SJSA1 (cell line): ENCODE data around the gene TCL1A. TPM values are rescaled to one million over a fixed set of nuclear protein-coding genes. Genes with fewer than 3 reads are reported as not detected.
"Not testable (repeated sequence)": the region's sequence is repeated elsewhere in the genome, so short reads cannot be mapped to it uniquely, and the experiment has no call there.

ENCODE experiments used
- DNase-seq, 2 experiments: peaks; one replicate each; pipeline ENCODE4 v3.0.0-alpha.2; 2015 to 2020; ENCODE audit warnings: low spot score in 2 of 2, low read depth in 1 of 2
- H3K27ac ChIP-seq: fragments of 250-450 bp; sonication (Bioruptor Pico); 2 replicates; pipeline ENCODE4 v1.5.1; 2020; ENCODE audit warnings: mild to moderate bottlenecking, moderate library complexity
- H3K27me3 ChIP-seq: fragments of 250-450 bp; sonication (Bioruptor Pico); replicated peaks from 2 replicates; pipeline ENCODE4 v1.5.1; 2020; ENCODE audit warnings: mild to moderate bottlenecking, moderate library complexity
- H3K36me3 ChIP-seq: fragments of 250-450 bp; sonication (Bioruptor Pico); 2 replicates; pipeline ENCODE4 v1.5.1; 2020; ENCODE audit warnings: mild to moderate bottlenecking
- H3K4me1 ChIP-seq: fragments of 250-450 bp; sonication (Bioruptor Pico); replicated peaks from 2 replicates; pipeline ENCODE4 v1.6.1; 2021; ENCODE audit warnings: mild to moderate bottlenecking
- H3K4me3 ChIP-seq: fragments of 250-450 bp; sonication (Bioruptor Pico); 2 replicates; pipeline ENCODE4 v1.5.1; 2020; ENCODE audit warnings: mild to moderate bottlenecking
- H3K9me3 ChIP-seq: fragments of 250-450 bp; sonication (Bioruptor Pico); replicated peaks from 2 replicates; pipeline ENCODE4 v1.5.1; 2020; ENCODE audit warnings: mild to moderate bottlenecking
- total RNA-seq: library from RNA; depleted of rRNA; stranded (reverse); fragments of >200 nt; shearing (Covaris generic); gene quantifications from 2 replicates; pipeline ENCODE4 v1.2.3, GENCODE V29; 2014; rRNA removed

Gene TCL1A, protein sequence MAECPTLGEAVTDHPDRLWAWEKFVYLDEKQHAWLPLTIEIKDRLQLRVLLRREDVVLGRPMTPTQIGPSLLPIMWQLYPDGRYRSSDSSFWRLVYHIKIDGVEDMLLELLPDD
- total RNA-seq: not detected in 2 replicates

DNA sequence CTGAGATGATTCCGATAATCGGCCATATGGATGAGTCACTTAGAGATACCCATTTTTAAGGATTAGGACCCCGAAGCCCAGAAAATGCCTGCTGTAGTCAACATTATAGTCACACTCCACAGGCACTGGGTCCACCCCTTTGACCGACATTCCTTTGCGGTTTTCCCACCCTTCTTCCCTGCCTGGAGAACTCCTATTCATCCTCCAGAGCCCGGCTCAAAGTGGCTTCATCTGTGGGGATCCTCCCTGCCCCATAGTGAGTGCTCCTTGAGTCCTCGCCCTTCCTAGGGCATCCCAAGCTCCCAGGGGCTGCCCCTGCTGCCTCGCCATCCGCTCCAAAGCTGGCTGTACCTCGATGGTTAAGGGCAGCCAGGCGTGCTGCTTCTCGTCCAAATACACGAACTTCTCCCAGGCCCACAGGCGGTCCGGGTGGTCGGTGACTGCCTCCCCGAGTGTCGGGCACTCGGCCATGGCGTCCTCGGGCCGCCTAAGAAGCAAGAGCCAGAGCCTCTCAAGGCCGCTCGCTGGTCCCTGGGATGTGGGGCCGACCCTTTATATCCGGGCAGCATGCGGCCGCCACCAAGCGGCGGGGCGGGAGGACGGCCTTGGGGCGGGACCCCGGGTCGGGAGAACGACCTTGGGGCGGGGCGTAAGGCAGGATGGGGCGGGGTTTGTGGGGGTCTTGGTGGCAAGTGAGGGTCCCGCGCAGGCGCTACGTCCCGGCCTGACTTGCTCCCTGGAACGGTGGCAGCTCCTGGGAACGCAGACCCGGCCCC lies at the start of gene TCL1A:
TCL1A (minus strand) TSS at position 530 of the 776 bp plus-strand sequence; CDS start at position 471, 59 bp downstream.
- no peaks in the 10 kb centered on the region for H3K9me3 ChIP-seq
- no peaks in the 10 kb centered on the region for H3K36me3 ChIP-seq
- H3K27ac ChIP-seq: no peak within 1 kb of the TSS
- H3K27me3 ChIP-seq: no peaks in the 10 kb centered on the region
- no peaks in the 10 kb centered on the region for H3K4me1 ChIP-seq
- no peak for DNase-seq
- no peak within 1 kb of the TSS for H3K4me3 ChIP-seq

DNA sequence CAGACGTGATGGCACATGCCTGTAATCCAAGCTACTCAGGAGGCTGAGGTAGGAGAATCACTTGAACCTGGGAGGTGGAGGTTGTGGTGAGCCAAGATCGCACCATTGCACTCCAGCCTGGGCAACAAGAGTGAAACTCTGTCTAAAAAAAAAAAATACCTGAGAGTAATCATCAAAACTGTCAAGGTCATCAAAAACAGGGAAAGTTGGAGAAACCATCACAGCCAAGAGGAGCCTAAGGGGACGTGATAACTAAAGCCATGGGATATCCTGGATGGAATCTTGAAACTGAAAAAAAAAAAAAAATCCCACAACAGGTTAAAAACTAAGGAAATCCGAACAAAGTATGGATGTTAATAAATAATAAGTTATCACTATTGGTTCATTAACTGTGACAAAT lies 49.1 kb upstream of the TCL1A start:
- not testable (repeated sequence) for H3K9me3 ChIP-seq, H3K36me3 ChIP-seq, H3K4me1 ChIP-seq, H3K4me3 ChIP-seq, H3K27me3 ChIP-seq, H3K27ac ChIP-seq, DNase-seq

DNA sequence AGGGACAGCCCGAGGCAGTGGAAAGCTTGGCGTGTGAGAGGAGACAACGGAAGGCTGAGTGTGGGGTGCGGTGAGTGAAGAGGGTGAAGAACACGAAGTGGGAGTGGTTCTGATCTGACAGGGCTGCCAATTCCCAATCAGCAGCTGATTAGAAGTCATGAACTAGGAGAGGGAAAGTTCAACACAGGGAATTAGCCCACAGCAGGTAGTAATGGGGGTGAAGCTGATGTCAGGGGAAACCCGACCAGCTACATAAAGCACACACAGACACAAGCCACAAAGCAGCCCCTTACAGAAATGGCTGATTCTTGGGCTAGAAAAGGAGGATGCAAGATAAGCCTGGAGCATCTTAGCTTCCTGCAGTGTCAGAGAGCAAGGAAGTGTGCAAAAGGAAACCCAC lies 47.5 kb upstream of the TCL1A start:
- Histone ChIP-seq H3K4me3 (no peak overlapping the region), H3K9me3 (no peaks in the 10 kb centered on the region), H3K27ac (no peak overlapping the region), H3K4me1 (no peaks in the 10 kb centered on the region), H3K27me3 (no peaks in the 10 kb centered on the region), H3K36me3 (no peaks in the 10 kb centered on the region)
- no peak for DNase-seq

DNA sequence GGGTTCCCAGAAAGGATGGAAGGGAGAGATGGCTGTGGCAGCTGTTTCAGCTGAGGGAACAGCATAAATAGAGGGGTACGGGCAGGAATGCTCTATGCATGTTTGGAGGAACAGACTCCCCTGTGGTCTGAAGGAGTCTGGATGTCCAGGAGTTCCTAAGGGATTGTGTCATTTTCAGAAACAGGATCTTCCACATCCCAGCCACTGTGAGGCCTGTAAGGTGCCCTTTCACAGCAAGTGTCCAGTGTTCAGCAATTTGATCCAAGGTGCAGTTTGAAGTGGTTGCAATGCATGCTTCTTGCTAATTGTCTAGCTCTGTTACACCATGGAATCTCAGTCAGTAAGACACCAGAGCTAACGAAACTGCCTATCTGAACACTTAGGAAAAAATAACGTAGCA lies 46.7 kb upstream of the TCL1A start:
- Histone ChIP-seq H3K36me3 (no peaks in the 10 kb centered on the region), H3K27ac (no peak overlapping the region), H3K4me3 (no peak overlapping the region), H3K9me3 (no peaks in the 10 kb centered on the region), H3K4me1 (no peaks in the 10 kb centered on the region), H3K27me3 (no peaks in the 10 kb centered on the region)
- DNase-seq: no peak

DNA sequence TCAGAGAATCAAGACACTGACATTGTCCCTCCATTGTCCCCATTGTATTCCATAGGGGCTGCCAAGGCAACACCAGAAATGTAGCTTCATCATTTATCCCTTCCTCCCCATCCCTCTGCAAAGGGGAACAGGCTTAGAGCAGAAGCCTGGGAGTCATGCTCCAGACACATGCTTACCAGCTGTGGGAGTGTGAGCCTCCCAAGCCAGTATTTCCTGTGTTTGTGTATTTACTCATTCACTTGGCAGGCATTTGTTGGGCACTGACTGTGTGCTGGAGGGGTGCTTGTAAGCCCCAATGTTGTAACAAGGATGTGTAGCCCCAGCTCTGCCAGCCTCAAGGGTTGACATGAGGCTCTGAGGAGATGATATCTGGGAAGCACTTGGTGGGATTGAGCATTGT lies 46.0 kb upstream of the TCL1A start:
- Histone ChIP-seq H3K27ac (no peak overlapping the region), H3K4me3 (no peak overlapping the region), H3K9me3 (no peaks in the 10 kb centered on the region), H3K36me3 (no peaks in the 10 kb centered on the region), H3K4me1 (no peaks in the 10 kb centered on the region), H3K27me3 (no peaks in the 10 kb centered on the region)
- DNase-seq: no peak

DNA sequence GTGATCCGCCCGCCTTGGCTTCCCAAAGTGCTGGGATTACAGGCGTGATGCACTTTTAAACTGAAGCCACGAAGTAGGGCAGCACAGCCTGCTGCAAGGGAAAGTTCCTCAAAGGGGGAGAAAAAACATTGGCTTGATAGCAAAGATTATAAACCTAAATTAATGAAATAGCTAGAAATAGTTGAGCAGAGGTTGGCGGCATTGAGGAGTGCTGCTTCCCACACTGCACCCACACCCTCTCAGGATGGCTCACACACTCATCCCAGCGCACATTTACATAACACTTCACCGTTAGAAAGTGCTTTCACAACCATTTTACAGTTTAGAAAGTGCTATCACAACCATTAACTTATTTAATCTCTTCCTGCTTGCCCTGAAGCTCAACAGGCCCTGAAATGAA lies 44.4 kb upstream of the TCL1A start:
- no peak for DNase-seq
- no peaks in the 10 kb centered on the region for H3K9me3 ChIP-seq
- H3K27me3 ChIP-seq: no peaks in the 10 kb centered on the region
- H3K4me1 ChIP-seq: no peaks in the 10 kb centered on the region
- H3K36me3 ChIP-seq: no peaks in the 10 kb centered on the region
- no peak overlapping the region for H3K27ac ChIP-seq
- H3K4me3 ChIP-seq: no peak overlapping the region

DNA sequence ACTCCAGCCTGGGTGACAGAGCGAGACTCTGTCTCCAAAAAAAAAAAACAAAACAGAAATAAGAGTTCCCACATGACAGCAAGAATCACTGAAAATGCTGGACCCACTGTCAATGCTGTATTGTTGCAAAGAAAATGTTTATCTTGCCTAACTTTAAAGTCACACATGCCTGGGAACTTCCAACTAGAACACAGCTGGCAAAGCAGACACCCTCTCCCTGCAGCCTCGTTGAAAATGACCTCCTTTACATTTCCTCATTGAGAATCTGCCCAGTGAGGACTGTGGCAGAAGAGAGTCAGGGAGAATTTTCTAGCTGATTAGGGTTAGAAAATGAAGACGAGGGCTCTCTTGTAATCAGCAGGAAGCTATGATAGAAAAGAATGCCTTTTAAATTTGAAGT lies 42.8 kb upstream of the TCL1A start:
- Histone ChIP-seq H3K36me3 (no peaks in the 10 kb centered on the region), H3K9me3 (no peaks in the 10 kb centered on the region), H3K27me3 (no peaks in the 10 kb centered on the region), H3K4me3 (no peak overlapping the region), H3K4me1 (no peaks in the 10 kb centered on the region), H3K27ac (no peak overlapping the region)
- no peak for DNase-seq

DNA sequence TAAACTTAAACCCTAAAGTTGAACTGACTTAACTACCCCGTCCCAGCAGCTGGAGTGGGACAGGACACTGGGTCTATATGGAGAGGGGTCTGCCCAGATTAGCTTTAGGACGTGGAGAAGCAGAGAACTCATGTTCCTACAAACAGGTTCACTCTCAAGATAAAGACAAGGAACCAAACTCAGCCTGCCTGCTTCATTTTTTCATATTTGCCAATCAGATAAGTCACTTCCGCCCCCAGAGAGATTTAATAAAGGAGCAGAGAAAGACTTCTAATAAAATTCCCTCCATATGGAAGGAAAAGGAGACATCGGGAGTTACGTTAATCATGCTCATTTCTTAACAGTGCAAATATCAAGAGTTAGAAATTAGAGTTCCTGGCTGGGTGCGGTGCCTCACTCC lies 42.2 kb upstream of the TCL1A start:
- Histone ChIP-seq H3K36me3 (no peaks in the 10 kb centered on the region), H3K27ac (no peak overlapping the region), H3K4me3 (no peak overlapping the region), H3K4me1 (no peaks in the 10 kb centered on the region), H3K9me3 (no peaks in the 10 kb centered on the region), H3K27me3 (no peaks in the 10 kb centered on the region)
- DNase-seq: no peak

DNA sequence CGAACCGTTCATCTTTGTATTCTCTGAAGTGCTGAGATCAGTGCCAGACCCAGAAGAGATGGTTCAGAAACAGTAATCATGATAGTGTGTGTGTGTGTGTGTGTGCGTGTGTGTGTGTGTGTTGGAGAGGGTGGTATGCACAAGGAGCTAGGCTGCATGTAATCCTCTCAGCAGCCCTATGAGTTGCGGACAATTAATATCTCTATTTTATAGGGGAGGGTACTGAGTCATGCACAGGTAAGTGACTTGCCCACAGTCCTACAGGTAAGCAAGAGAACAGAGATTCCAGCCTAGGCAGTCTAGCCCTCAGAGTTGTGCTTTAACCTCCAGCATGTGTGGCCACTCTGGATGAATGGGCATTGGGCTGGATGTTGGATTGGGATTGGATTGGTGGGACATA lies 27.9 kb upstream of the TCL1A start:
- no peaks in the 10 kb centered on the region for H3K36me3 ChIP-seq
- no peak for DNase-seq
- H3K27ac ChIP-seq: no peak overlapping the region
- H3K4me1 ChIP-seq: no peaks in the 10 kb centered on the region
- no peaks in the 10 kb centered on the region for H3K9me3 ChIP-seq
- no peak overlapping the region for H3K4me3 ChIP-seq
- no peaks in the 10 kb centered on the region for H3K27me3 ChIP-seq

DNA sequence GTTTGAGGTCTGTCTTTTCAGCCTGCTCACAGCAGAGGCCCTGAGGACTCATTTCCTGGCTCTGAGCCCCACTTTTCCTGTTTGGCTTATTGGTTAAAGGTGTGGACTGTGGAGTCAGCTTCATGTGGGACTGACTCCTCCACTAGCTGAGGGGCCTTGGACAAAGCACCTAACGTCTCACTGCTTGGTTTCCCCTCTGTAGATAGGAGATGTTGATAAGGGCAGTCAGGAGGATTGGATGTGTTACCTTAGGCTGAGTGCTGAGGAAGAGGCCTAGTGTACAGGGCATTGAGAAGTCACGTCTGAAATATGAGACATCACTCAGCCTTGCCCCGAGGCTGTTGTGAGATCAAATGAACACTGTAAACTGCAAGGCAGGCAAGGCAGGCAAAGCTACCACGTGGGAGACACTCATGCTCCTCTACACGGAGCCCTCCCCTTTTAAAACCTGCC lies 27.1 kb upstream of the TCL1A start:
- Histone ChIP-seq H3K4me3 (no peak overlapping the region), H3K27ac (no peak overlapping the region), H3K9me3 (no peaks in the 10 kb centered on the region), H3K27me3 (no peaks in the 10 kb centered on the region), H3K36me3 (no peaks in the 10 kb centered on the region), H3K4me1 (no peaks in the 10 kb centered on the region)
- no peak for DNase-seq

DNA sequence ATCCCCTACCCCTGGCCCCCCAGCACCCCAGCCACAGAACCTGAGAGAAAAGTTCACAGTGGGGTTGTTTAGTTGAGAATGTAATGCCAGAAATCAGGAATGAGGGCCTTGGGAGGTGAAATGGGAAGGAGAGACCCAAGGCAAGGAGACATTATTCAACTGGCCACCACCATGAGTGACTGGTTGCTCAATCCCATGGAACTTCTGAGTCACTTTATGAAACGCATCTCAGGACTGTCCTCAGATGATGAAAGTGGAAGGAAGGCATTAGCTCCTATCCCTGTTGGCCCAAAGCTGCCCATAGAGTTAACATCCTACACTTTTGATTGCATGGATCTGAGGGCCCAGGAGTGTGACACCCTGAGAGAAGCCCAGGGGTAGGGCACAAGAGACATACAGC lies 25.4 kb upstream of the TCL1A start:
- Histone ChIP-seq H3K4me1 (no peaks in the 10 kb centered on the region), H3K36me3 (no peaks in the 10 kb centered on the region), H3K9me3 (no peaks in the 10 kb centered on the region), H3K4me3 (no peak overlapping the region), H3K27ac (no peak overlapping the region), H3K27me3 (no peaks in the 10 kb centered on the region)
- DNase-seq: no peak

DNA sequence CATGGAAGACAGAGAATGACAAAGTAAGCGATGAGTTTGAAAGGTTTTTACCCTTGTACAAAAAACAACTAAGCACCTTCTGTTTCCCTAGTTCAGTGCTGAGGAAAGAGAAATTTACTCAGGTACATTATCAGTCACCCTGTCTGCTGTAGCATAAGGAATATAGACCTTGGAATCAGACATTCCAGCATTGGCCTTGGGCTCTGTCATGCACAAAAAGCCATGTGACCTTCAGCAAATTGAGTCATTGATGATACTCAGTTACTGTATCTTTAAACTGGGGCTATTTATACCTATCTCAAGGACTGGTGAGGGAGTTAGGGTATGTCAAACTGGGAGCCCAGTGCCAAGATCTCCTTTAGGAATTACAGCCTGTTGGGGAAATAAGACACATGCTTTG lies 19.3 kb upstream of the TCL1A start:
- no peak for DNase-seq
- no peaks in the 10 kb centered on the region for H3K4me1 ChIP-seq
- no peak overlapping the region for H3K4me3 ChIP-seq
- no peaks in the 10 kb centered on the region for H3K27me3 ChIP-seq
- H3K36me3 ChIP-seq: no peaks in the 10 kb centered on the region
- no peaks in the 10 kb centered on the region for H3K9me3 ChIP-seq
- H3K27ac ChIP-seq: no peak overlapping the region

DNA sequence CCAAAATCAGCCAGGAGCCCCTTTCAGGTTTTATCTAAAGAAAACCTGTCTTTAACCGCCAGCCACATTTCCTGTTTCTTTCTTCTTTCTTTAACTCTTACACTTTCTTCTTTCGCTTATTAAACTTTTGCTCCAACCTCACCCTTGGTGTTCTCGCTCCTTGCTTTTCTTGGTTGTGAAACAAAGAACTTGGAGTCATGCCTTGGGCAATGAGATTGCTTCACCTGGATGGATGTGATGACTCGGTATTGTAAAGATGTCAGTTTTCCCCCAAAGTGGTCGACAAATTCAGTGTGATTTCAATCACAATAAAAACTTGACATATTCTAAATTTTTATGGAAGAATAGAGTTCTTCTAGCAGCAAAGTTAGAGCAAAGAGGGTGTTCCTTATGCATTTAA lies 16.2 kb upstream of the TCL1A start:
- Histone ChIP-seq H3K4me1 (no peaks in the 10 kb centered on the region), H3K27ac (no peak overlapping the region), H3K4me3 (no peak overlapping the region), H3K36me3 (no peaks in the 10 kb centered on the region), H3K27me3 (no peaks in the 10 kb centered on the region), H3K9me3 (no peaks in the 10 kb centered on the region)
- DNase-seq: no peak

DNA sequence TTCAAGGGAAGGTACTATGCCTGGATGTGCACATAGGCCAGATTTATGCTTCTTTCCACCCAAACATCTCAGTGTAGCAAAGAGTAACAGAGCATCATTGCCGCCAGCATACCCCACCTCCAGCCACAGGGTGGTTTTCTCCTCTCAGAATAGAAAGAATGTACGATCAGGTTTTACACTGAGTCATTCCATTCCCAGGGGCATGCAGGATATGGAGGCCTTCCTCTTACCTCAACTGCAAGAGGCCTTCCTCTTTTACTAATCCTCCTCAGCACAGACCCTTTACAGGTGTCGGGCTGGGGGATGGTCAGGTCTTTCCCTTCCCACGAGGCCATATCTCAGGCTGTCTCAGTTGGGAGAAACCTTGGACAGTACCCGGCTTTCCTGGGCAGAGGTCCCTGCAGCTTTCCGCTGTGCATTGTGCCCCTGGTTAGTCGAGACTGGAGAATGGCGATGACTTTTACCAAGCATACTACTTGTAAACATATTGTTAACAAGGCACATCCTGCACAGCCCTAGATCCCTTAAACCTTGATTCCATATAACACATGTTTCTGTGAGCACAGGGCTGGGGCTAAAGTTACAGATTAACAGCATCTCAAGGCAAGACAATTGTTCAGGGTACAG lies 15.6 kb upstream of the TCL1A start:
- H3K27me3 ChIP-seq, H3K4me1 ChIP-seq, H3K9me3 ChIP-seq, H3K4me3 ChIP-seq, H3K36me3 ChIP-seq, H3K27ac ChIP-seq, DNase-seq: not testable (repeated sequence)
